Tibial nerve (tissue), 4 donors: ENCODE data around the gene IRX1. TPM values are rescaled to one million over a fixed set of nuclear protein-coding genes. Genes with fewer than 3 reads are reported as not detected.

ENCODE experiments used
- DNase-seq, 2 donors: peaks; one replicate each; pipeline ENCODE4 v3.0.0-alpha.2; 2019; ENCODE audit warnings: low spot score in 2 of 2
- H3K27ac ChIP-seq, 4 donors: fragments of 200-600 bp; sonication (generic) in 3 of 4; one replicate each; pipeline ENCODE4 v1.5.1; 2017 to 2019; ENCODE audit warnings: mild to moderate bottlenecking in 1 of 4
- H3K27me3 ChIP-seq, 2 donors: fragments of 200-600 bp; sonication (generic) in 1 of 2; one replicate each; pipeline versions ENCODE4 v1.5.1 to v1.6.0; 2017 to 2019
- H3K36me3 ChIP-seq, 3 donors: fragments of 200-600 bp; sonication (generic); one replicate each; pipeline ENCODE4 v1.5.1; 2018 to 2019
- H3K4me1 ChIP-seq, 4 donors: fragments of 200-600 bp; sonication (generic) in 3 of 4; one replicate each; pipeline ENCODE4 v1.5.1; 2017 to 2019
- H3K4me3 ChIP-seq, 4 donors: fragments of 200-600 bp; sonication (generic) in 3 of 4; one replicate each; pipeline ENCODE4 v1.5.1; 2017 to 2019; ENCODE audit warnings: mild to moderate bottlenecking in 1 of 4, moderate library complexity in 1 of 4
- H3K9me3 ChIP-seq, 4 donors: fragments of 200-600 bp; sonication (generic) in 3 of 4; one replicate each; pipeline ENCODE4 v1.5.1; 2017 to 2019
- CTCF ChIP-seq, 5 experiments: fragments of 200-600 bp in 3 of 5; fragments of 450-650 bp in 2 of 5; sonication (generic) in 3 of 5; IDR thresholded peaks; one replicate each; pipeline ENCODE4 v1.5.1; 2016 to 2019; ENCODE audit warnings: antibody characterized with exemption in 5 of 5, mild to moderate bottlenecking in 3 of 5, moderate library complexity in 2 of 5
- EP300 ChIP-seq, 2 donors: sonication (generic); formaldehyde crosslinking; IDR thresholded peaks; one replicate each; pipeline ENCODE4 v1.6.1; 2017; ENCODE audit warnings: antibody characterized with exemption in 2 of 2, mild to moderate bottlenecking in 1 of 2
- POLR2A ChIP-seq, 2 donors: fragments of 450-650 bp; IDR thresholded peaks; one replicate each; pipeline ENCODE4 v1.6.1; 2017; ENCODE audit warnings: antibody characterized with exemption in 2 of 2, mild to moderate bottlenecking in 2 of 2, moderate library complexity in 2 of 2
- WGBS, 2 donors: methylation state at CpG; one replicate each; pipeline ENCODE4 v1.1.5; 2018; 5-methylcytosine and 5-hydroxymethylcytosine counted together
- total RNA-seq, 4 donors: library from RNA; depleted of rRNA; stranded (reverse); fragments of >200 nt; gene quantifications; one replicate each; pipeline ENCODE4 v1.1.0, GENCODE V29; 2016

The IRX1 gene
- total RNA-seq, 4 donors from 2014 or later, result 0.30 to 3.1 (median 2.1) TPM

GRCh38 chr5:3606121-3606831 lies 10.6 kb downstream of the IRX1 start:
- Histone ChIP-seq H3K9me3 (no peaks in the 10 kb centered on the region), H3K4me3 (no peak overlapping the region), H3K4me1 (peaks cover 0 to 32% (median 5%) of the 10 kb centered on the region in 4 donors), H3K36me3 (no peaks in the 10 kb centered on the region), H3K27me3 (peaks cover 0 to 73% of the 10 kb centered on the region in 2 donors), H3K27ac (no peak overlapping the region)
- TF ChIP-seq POLR2A (IDR thresholded peaks at IDR 0.05) (no peak), CTCF (IDR thresholded peaks at IDR 0.05) (no peak), EP300 (IDR thresholded peaks at IDR 0.05) (no peak)
- WGBS, 2 donors, result 9 to 12% methylated on average over 12 to 48 of the region's 50 CpGs
- DNase-seq, result no peak

- Histone ChIP-seq H3K4me1 (peaks cover 0 to 18% (median 1%) of the 10 kb centered on the region in 4 donors), H3K27ac (no peak overlapping the region), H3K4me3 (no peak overlapping the region), H3K27me3 (peaks cover 0 to 59% of the 10 kb centered on the region in 2 donors), H3K36me3 (no peaks in the 10 kb centered on the region), H3K9me3 (no peaks in the 10 kb centered on the region)
- TF ChIP-seq POLR2A (IDR thresholded peaks at IDR 0.05) (no peak), CTCF (IDR thresholded peaks at IDR 0.05) (no peak), EP300 (IDR thresholded peaks at IDR 0.05) (no peak)
- DNase-seq, result no peak
- WGBS, 2 donors, result 58 to 63% methylated on average over 11 of the region's 11 CpGs
These were observed 12.0 kb downstream of the IRX1 start for GRCh38 chr5:3607541-3608181.

- TF ChIP-seq EP300 (IDR thresholded peaks at IDR 0.05) (no peak), CTCF (IDR thresholded peaks at IDR 0.05) (no peak), POLR2A (IDR thresholded peaks at IDR 0.05) (no peak)
- Histone ChIP-seq H3K36me3 (no peaks in the 10 kb centered on the region), H3K27me3 (peaks cover 0 to 44% of the 10 kb centered on the region in 2 donors), H3K27ac (no peak overlapping the region), H3K4me1 (peaks cover 0 to 15% (median 0%) of the 10 kb centered on the region in 4 donors), H3K9me3 (no peaks in the 10 kb centered on the region), H3K4me3 (no peak overlapping the region)
- 78 to 84% methylated on average over 18 of the region's 18 CpGs for WGBS, 2 donors
- no peak for DNase-seq
These were observed 13.6 kb downstream of the IRX1 start for GRCh38 chr5:3609120-3609681.

GRCh38 chr5:3612591-3613042 lies 17.0 kb downstream of the IRX1 start:
- Histone ChIP-seq H3K36me3 (no peaks in the 10 kb centered on the region), H3K27ac (no peak overlapping the region), H3K4me1 (no peaks in the 10 kb centered on the region), H3K4me3 (no peak overlapping the region), H3K27me3 (peaks cover 0 to 13% of the 10 kb centered on the region in 2 donors), H3K9me3 (no peaks in the 10 kb centered on the region)
- 68 to 72% methylated on average over 5 of the region's 5 CpGs for WGBS, 2 donors
- no peak for DNase-seq
- TF ChIP-seq EP300 (IDR thresholded peaks at IDR 0.05) (no peak), CTCF (IDR thresholded peaks at IDR 0.05) (no peak), POLR2A (IDR thresholded peaks at IDR 0.05) (no peak)

- Histone ChIP-seq H3K4me3 (no peak overlapping the region), H3K9me3 (no peaks in the 10 kb centered on the region), H3K4me1 (no peaks in the 10 kb centered on the region), H3K27ac (no peak overlapping the region), H3K36me3 (no peaks in the 10 kb centered on the region), H3K27me3 (peaks cover 0 to 10% of the 10 kb centered on the region in 2 donors)
- no peak for DNase-seq
- TF ChIP-seq POLR2A (IDR thresholded peaks at IDR 0.05), result no peak
- 81% methylated on average over 9 to 10 of the region's 10 CpGs for WGBS, 2 donors
These were observed 18.1 kb downstream of the IRX1 start for GRCh38 chr5:3613726-3614125.
